ENCODE measurements around the gene SLC22A17. TPM values are rescaled to one million over a fixed set of nuclear protein-coding genes. Genes with fewer than 3 reads are reported as not detected.

Gene SLC22A17
- total and polyA plus RNA-seq, 9 donors = 8.9 to 48.0 (median 34.3) TPM

GRCh38 chr14:23377573-23378563, 25.2 kb upstream of the SLC22A17 start:
- no peaks in the 10 kb centered on the region for H3K36me3 ChIP-seq
- no peak for TF ChIP-seq POLR2A (IDR thresholded peaks at IDR 0.05)
- no peak for TF ChIP-seq EP300 (IDR thresholded peaks at IDR 0.05)
- no peak for TF ChIP-seq CTCF (IDR thresholded peaks at IDR 0.05)
- WGBS, 3 donors = 72 to 80% (median 76%) methylated on average over 14 of the region's 14 CpGs

GRCh38 chr14:23377198-23377550, 24.5 kb upstream of the SLC22A17 start:
- no peaks in the 10 kb centered on the region for H3K4me1 ChIP-seq (ENCODE audit: insufficient read depth)
- DNase-seq = no peak
- WGBS, 3 donors = 46 to 53% (median 49%) methylated on average over 11 of the region's 11 CpGs
- TF ChIP-seq POLR2A (IDR thresholded peaks at IDR 0.05) (no peak), CTCF (IDR thresholded peaks at IDR 0.05) (no peak), EP300 (IDR thresholded peaks at IDR 0.05) (no peak)
- H3K4me3 ChIP-seq = no peak overlapping the region
- no peaks in the 10 kb centered on the region for H3K9me3 ChIP-seq
- H3K27me3 ChIP-seq = no peaks in the 10 kb centered on the region
- intact Hi-C loops (cut with DNase I) = loop anchor here (5.0 to 10.0 kb wide), 3 partner anchors 50 to 112 kb away; no protein-coding TSS in a partner anchor
- H3K27ac ChIP-seq = no peak overlapping the region
- H3K36me3 ChIP-seq = no peaks in the 10 kb centered on the region

More at GRCh38 chr14:23377573-23378563, 25.2 kb upstream of the SLC22A17 start:
- no peaks in the 10 kb centered on the region for H3K9me3 ChIP-seq
- H3K4me1 ChIP-seq (ENCODE audit: insufficient read depth) = no peaks in the 10 kb centered on the region
- H3K27ac ChIP-seq = no peak overlapping the region
- H3K4me3 ChIP-seq = no peak overlapping the region
- no peak for DNase-seq
- H3K27me3 ChIP-seq = no peaks in the 10 kb centered on the region
- intact Hi-C loops (cut with DNase I) = loop anchor here (5.0 to 10.0 kb wide), 3 partner anchors 51 to 113 kb away; no protein-coding TSS in a partner anchor

GRCh38 chr14:23376482-23377197, 24.0 kb upstream of the SLC22A17 start, which contains the start of gene CMTM5:
Gene CMTM5 (plus strand): TSS chr14:23377046. CDS start chr14:23377252, 206 bp downstream.
- TF ChIP-seq EP300 (IDR thresholded peaks at IDR 0.05) (no peak), POLR2A (IDR thresholded peaks at IDR 0.05) (no peak), CTCF (IDR thresholded peaks at IDR 0.05) (no peak)
- Histone ChIP-seq H3K36me3 (no peaks in the 10 kb centered on the region), H3K9me3 (no peaks in the 10 kb centered on the region), H3K27ac (no peak within 1 kb of the TSS), H3K4me1 (ENCODE audit: insufficient read depth) (no peaks in the 10 kb centered on the region), H3K4me3 (no peak within 1 kb of the TSS), H3K27me3 (no peaks in the 10 kb centered on the region)
- DNase-seq = no peak
- WGBS, 3 donors = 45 to 57% (median 57%) methylated on average over 13 of the region's 13 CpGs
- intact Hi-C loops (cut with DNase I) = loop anchor here (5.0 to 10.0 kb wide), 3 partner anchors 49 to 112 kb away; no protein-coding TSS in a partner anchor

GRCh38 chr14:23375527-23376251, 23.0 kb upstream of the SLC22A17 start:
- no peaks in the 10 kb centered on the region for H3K9me3 ChIP-seq
- no peaks in the 10 kb centered on the region for H3K36me3 ChIP-seq
- WGBS, 3 donors = 83 to 94% (median 90%) methylated on average over 16 to 21 of the region's 21 CpGs
- no peak for DNase-seq
- intact Hi-C loops (cut with DNase I) = loop anchor here (5.0 to 10.0 kb wide), 3 partner anchors 48 to 111 kb away; no protein-coding TSS in a partner anchor
- no peaks in the 10 kb centered on the region for H3K4me1 ChIP-seq (ENCODE audit: insufficient read depth)
- TF ChIP-seq CTCF (IDR thresholded peaks at IDR 0.05) (no peak), EP300 (IDR thresholded peaks at IDR 0.05) (no peak), POLR2A (IDR thresholded peaks at IDR 0.05) (no peak)
- no peak overlapping the region for H3K4me3 ChIP-seq
- no peaks in the 10 kb centered on the region for H3K27me3 ChIP-seq
- H3K27ac ChIP-seq = no peak overlapping the region

Measured in ovary (tissue), 9 donors.